SU-DHL-6 (cell line): ENCODE data around the gene TSKS.

ENCODE experiments used
- CTCF ChIP-seq: fragments of 200-600 bp; sonication (generic); IDR thresholded peaks from one replicate; pipeline ENCODE4 v1.5.1; 2017; ENCODE audit warnings: antibody characterized with exemption, mild to moderate bottlenecking, low read length, moderate library complexity; ENCODE audit not compliant: insufficient read depth, poor library complexity, severe bottlenecking
- EZH2phosphoT487 ChIP-seq: fragments of 200-600 bp; sonication (generic), shearing (Covaris generic); conservative IDR thresholded peaks from 2 replicates; pipeline ENCODE4 v1.6.1; 2018; ENCODE audit warnings: mild to moderate bottlenecking, antibody characterized with exemption, low read length, moderate library complexity, mixed read lengths

GRCh38 chr19:49772850-49773432 lies 9.8 kb upstream of the TSKS start:
- TF ChIP-seq CTCF (no peak), EZH2phosphoT487 (no peak)
